H9 (cell line): Measurements from ENCODE around the gene VASH1. TPM values are rescaled to one million over a fixed set of nuclear protein-coding genes. Genes with fewer than 3 reads are reported as not detected.

Experiments used
- DNase-seq: peaks from one replicate; pipeline ENCODE4 v3.0.0-alpha.2; 2017
- H2AFZ ChIP-seq: one replicate; pipeline ENCODE4 v1.6.1; 2013; ENCODE audit warnings: mild to moderate bottlenecking, low read length, control low read depth, moderate library complexity
- H2AK5ac ChIP-seq: 2 replicates; pipeline ENCODE4 v1.6.1; 2013; ENCODE audit warnings: low read length, control low read depth, mixed read lengths; ENCODE audit not compliant: insufficient read length
- H2BK120ac ChIP-seq: one replicate; pipeline ENCODE4 v1.6.1; 2013; ENCODE audit warnings: low read depth, mild to moderate bottlenecking, low read length, control low read depth, inconsistent platforms; ENCODE audit not compliant: poor library complexity, severe bottlenecking
- H2BK12ac ChIP-seq: 2 replicates; pipeline ENCODE4 v1.6.1; 2013; ENCODE audit warnings: low read length, control low read depth, mixed read lengths, low read depth; ENCODE audit not compliant: insufficient read length
- H2BK15ac ChIP-seq: 2 replicates; pipeline ENCODE4 v1.6.1; 2013; ENCODE audit warnings: low read depth, low read length, control low read depth
- H2BK20ac ChIP-seq: one replicate; pipeline ENCODE4 v1.6.1; 2013; ENCODE audit warnings: low read depth, mild to moderate bottlenecking, low read length, control low read depth, inconsistent platforms; ENCODE audit not compliant: poor library complexity, severe bottlenecking
- H2BK5ac ChIP-seq: 2 replicates; pipeline ENCODE4 v1.6.1; 2013; ENCODE audit warnings: low read length, control low read depth, mixed read lengths; ENCODE audit not compliant: insufficient read length
- H3K14ac ChIP-seq: 2 replicates; pipeline ENCODE4 v1.6.1; 2013; ENCODE audit warnings: low read length, control low read depth; ENCODE audit not compliant: insufficient read depth
- H3K18ac ChIP-seq: 2 replicates; pipeline ENCODE4 v1.6.1; 2013; ENCODE audit warnings: low read depth, mild to moderate bottlenecking, mixed read lengths, low read length, control low read depth; ENCODE audit not compliant: insufficient read length
- H3K23ac ChIP-seq: 2 replicates; pipeline ENCODE4 v1.6.1; 2013; ENCODE audit warnings: low read length, control low read depth, mixed read lengths, low read depth; ENCODE audit not compliant: insufficient read length
- H3K23me2 ChIP-seq: 2 replicates; pipeline ENCODE4 v1.6.1; 2013; ENCODE audit warnings: low read depth, mild to moderate bottlenecking, mixed read lengths, low read length, control low read depth; ENCODE audit not compliant: insufficient read length, poor library complexity, severe bottlenecking
- H3K27ac ChIP-seq: 2 replicates; pipeline ENCODE4 v1.5.1; 2013; ENCODE audit warnings: low read length, control low read depth, mixed read lengths, low read depth; ENCODE audit not compliant: insufficient read length
- H3K27me3 ChIP-seq: 2 replicates; pipeline ENCODE4 v1.6.1; 2013; ENCODE audit warnings: low read length, control low read depth, inconsistent platforms; ENCODE audit not compliant: insufficient read depth
- H3K4ac ChIP-seq: 2 replicates; pipeline ENCODE4 v1.6.1; 2013; ENCODE audit warnings: low read depth, mild to moderate bottlenecking, control low read depth, inconsistent platforms, low read length, moderate library complexity
- H3K4me1 ChIP-seq: 2 replicates; pipeline ENCODE4 v1.6.1; 2013; ENCODE audit warnings: low read length, control low read depth, inconsistent platforms; ENCODE audit not compliant: insufficient read depth
- H3K4me2 ChIP-seq: 2 replicates; pipeline ENCODE4 v1.6.1; 2013; ENCODE audit warnings: low read length, control low read depth, mixed read lengths; ENCODE audit not compliant: insufficient read length, insufficient read depth
- H3K56ac ChIP-seq: 2 replicates; pipeline ENCODE4 v1.6.1; 2013; ENCODE audit warnings: low read depth, mild to moderate bottlenecking, mixed read lengths, low read length, control low read depth; ENCODE audit not compliant: insufficient read length
- H3K79me1 ChIP-seq: 2 replicates; pipeline ENCODE4 v1.6.1; 2013; ENCODE audit warnings: low read depth, mild to moderate bottlenecking, moderate library complexity, low read length, control low read depth, inconsistent platforms; ENCODE audit not compliant: insufficient read depth, poor library complexity, severe bottlenecking
- H3K79me2 ChIP-seq: 2 replicates; pipeline ENCODE4 v1.6.1; 2013; ENCODE audit warnings: low read length, control low read depth, inconsistent platforms; ENCODE audit not compliant: insufficient read depth
- H3K9ac ChIP-seq: 2 replicates; pipeline ENCODE4 v1.6.1; 2013; ENCODE audit warnings: low read length, control low read depth, mixed read lengths; ENCODE audit not compliant: insufficient read length; ENCODE audit errors: extremely low read depth
- H3K9me3 ChIP-seq: one replicate; pipeline ENCODE4 v1.6.1; 2013; ENCODE audit warnings: low read depth, low read length, inconsistent platforms; ENCODE audit not compliant: control insufficient read depth
- H3T11ph ChIP-seq: one replicate; pipeline ENCODE4 v1.6.1; 2013; ENCODE audit warnings: mild to moderate bottlenecking, low read length, control low read depth, inconsistent platforms
- H4K20me1 ChIP-seq: one replicate; pipeline ENCODE4 v1.6.1; 2013; ENCODE audit not compliant: control insufficient read depth, insufficient read length, insufficient read depth
- H4K5ac ChIP-seq: 2 replicates; pipeline ENCODE4 v1.6.1; 2013; ENCODE audit warnings: low read depth, mild to moderate bottlenecking, mixed read lengths, low read length, control low read depth; ENCODE audit not compliant: insufficient read length
- H4K8ac ChIP-seq: replicated peaks from 2 replicates; pipeline ENCODE4 v1.6.1; 2013; ENCODE audit warnings: low read length, control low read depth, mixed read lengths, low read depth; ENCODE audit not compliant: insufficient read length
- H4K91ac ChIP-seq: 2 replicates; pipeline ENCODE4 v1.6.1; 2013; ENCODE audit warnings: low read depth, mild to moderate bottlenecking, moderate library complexity, mixed read lengths, low read length, control low read depth; ENCODE audit not compliant: insufficient read length
- H3K27ac Mint-ChIP-seq, 3 experiments: 2 replicates in 2 of 3; 3 replicates in 1 of 3; pipeline ENCODE4 v1.8.0; 2020 to 2021; ENCODE audit warnings: mixed read lengths in 3 of 3, mild to moderate bottlenecking in 1 of 3, moderate library complexity in 1 of 3
- H3K27me3 Mint-ChIP-seq: 2 replicates; pipeline ENCODE4 v1.8.0; 2021; ENCODE audit warnings: low read depth, mild to moderate bottlenecking, moderate library complexity, mixed read lengths
- H3K36me3 Mint-ChIP-seq, 3 experiments: 2 replicates in 2 of 3; 3 replicates in 1 of 3; pipeline ENCODE4 v1.8.0; 2020 to 2021; ENCODE audit warnings: low read depth in 3 of 3, mixed read lengths in 3 of 3; ENCODE audit not compliant: insufficient read depth in 1 of 3
- H3K4me1 Mint-ChIP-seq, 2 experiments: 2 replicates each; pipeline ENCODE4 v1.8.0; 2020; ENCODE audit warnings: mixed read lengths in 2 of 2
- H3K4me3 Mint-ChIP-seq, 2 experiments: 2 replicates in 1 of 2; 3 replicates in 1 of 2; pipeline ENCODE4 v1.8.0; 2020 to 2021; ENCODE audit warnings: mild to moderate bottlenecking in 2 of 2, mixed read lengths in 2 of 2, moderate library complexity in 1 of 2
- H3K9me3 Mint-ChIP-seq, 2 experiments: 2 replicates in 1 of 2; 3 replicates in 1 of 2; pipeline ENCODE4 v1.8.0; 2020; ENCODE audit warnings: mild to moderate bottlenecking in 2 of 2, mixed read lengths in 2 of 2, moderate library complexity in 1 of 2
- CTCF ChIP-seq: fragments of 200-600 bp; sonication (generic); conservative IDR thresholded peaks from 3 replicates; pipeline ENCODE4 v1.8.0; 2021; ENCODE audit warnings: antibody characterized with exemption, mild to moderate bottlenecking
- WGBS: extraction: QIAGEN DNeasy Blood & Tissue Kit; methylation state at CpG from one replicate; pipeline ENCODE4 v1.1.7; 2013; ENCODE audit warnings: missing lambda C conversion rate, low lambda C conversion rate, mixed read lengths; ENCODE audit not compliant: insufficient read length; ENCODE audit errors: extremely low coverage; 5-methylcytosine and 5-hydroxymethylcytosine counted together
- total RNA-seq: library from RNA; stranded (reverse); gene quantifications from 2 replicates; pipeline ENCODE4 v1.2.1, GENCODE V29; 2021

The VASH1 gene
- total RNA-seq, 1 experiment from 2014 or later: 5.8 TPM

GRCh38 chr14:76781648-76782051 lies 20.4 kb downstream of the VASH1 start:
- no peak overlapping the region; a peak in 1 of 7 replicates for H3K27ac Mint-ChIP-seq

More at GRCh38 chr14:76781648-76782051, 20.4 kb downstream of the VASH1 start:
- no peak overlapping the region for H4K5ac ChIP-seq
- H2AFZ ChIP-seq: no peak overlapping the region
- no peak overlapping the region for H2BK15ac ChIP-seq
- DNase-seq: no peak
- H3K9me3 ChIP-seq: no peaks in the 10 kb centered on the region
- TF ChIP-seq CTCF: no peak
- no peak overlapping the region for H3K9ac ChIP-seq
- no peaks in the 10 kb centered on the region for H4K20me1 ChIP-seq
- no peaks in the 10 kb centered on the region for H3K79me1 ChIP-seq
- Mint-ChIP-seq H3K9me3 (no peaks in the 10 kb centered on the region), H3K36me3 (peaks cover 14 to 36% (median 15%) of the 10 kb centered on the region in 3 experiments; a peak in 6 of 7 replicates), H3K4me3 (no peak overlapping the region), H3K4me1 (peaks cover 10 to 12% of the 10 kb centered on the region in 2 experiments), H3K27me3 (no peaks in the 10 kb centered on the region; the same call in 1 of the 2 replicates)
- no peak overlapping the region; the same call in 1 of the 2 replicates for H3K14ac ChIP-seq
- no peaks in the 10 kb centered on the region for H3K79me2 ChIP-seq
- H2BK12ac ChIP-seq: no peak overlapping the region
- H3K27me3 ChIP-seq: no peaks in the 10 kb centered on the region
- no peak overlapping the region for H3K23ac ChIP-seq
- no peak overlapping the region for H2AK5ac ChIP-seq
- no peak overlapping the region for H2BK5ac ChIP-seq
- H3K4me1 ChIP-seq: no peaks in the 10 kb centered on the region
- H2BK120ac ChIP-seq: no peak overlapping the region
- H4K91ac ChIP-seq: no peak overlapping the region
- no peak overlapping the region for H2BK20ac ChIP-seq
- WGBS: no CpG with 5 or more reads among the region's 2 CpGs
- H3K18ac ChIP-seq: no peak overlapping the region
- no peak overlapping the region for H4K8ac ChIP-seq
- H3T11ph ChIP-seq: no peak overlapping the region
- H3K23me2 ChIP-seq: no peaks in the 10 kb centered on the region
- no peak overlapping the region for H3K4ac ChIP-seq
- no peak overlapping the region for H3K4me2 ChIP-seq
- H3K56ac ChIP-seq: no peak overlapping the region
- H3K27ac ChIP-seq: no peak overlapping the region
